ENCODE results near the gene DMAP1.

GRCh38 chr1:44222397-44223186 is 9.3 kb downstream of the DMAP1 start:
- TF ChIP-seq EP300 (IDR thresholded peaks at IDR 0.05; ENCODE audit: borderline replicate concordance) (no peak), TAF1 (IDR thresholded peaks at IDR 0.05; ENCODE audit: low read depth) (no peak), CEBPB (IDR thresholded peaks at IDR 0.05) (no peak), FOXM1 (IDR thresholded peaks at IDR 0.05; ENCODE audit: borderline replicate concordance, low read depth) (no peak), TCF12 (IDR thresholded peaks at IDR 0.05; ENCODE audit: low read depth) (no peak), NFIC (IDR thresholded peaks at IDR 0.05) (no peak), RAD21 (IDR thresholded peaks at IDR 0.05; ENCODE audit: low read depth) (no peak), YY1 (IDR thresholded peaks at IDR 0.05; ENCODE audit: low read depth) (no peak)
- TF ChIP-seq, protein P1, sequence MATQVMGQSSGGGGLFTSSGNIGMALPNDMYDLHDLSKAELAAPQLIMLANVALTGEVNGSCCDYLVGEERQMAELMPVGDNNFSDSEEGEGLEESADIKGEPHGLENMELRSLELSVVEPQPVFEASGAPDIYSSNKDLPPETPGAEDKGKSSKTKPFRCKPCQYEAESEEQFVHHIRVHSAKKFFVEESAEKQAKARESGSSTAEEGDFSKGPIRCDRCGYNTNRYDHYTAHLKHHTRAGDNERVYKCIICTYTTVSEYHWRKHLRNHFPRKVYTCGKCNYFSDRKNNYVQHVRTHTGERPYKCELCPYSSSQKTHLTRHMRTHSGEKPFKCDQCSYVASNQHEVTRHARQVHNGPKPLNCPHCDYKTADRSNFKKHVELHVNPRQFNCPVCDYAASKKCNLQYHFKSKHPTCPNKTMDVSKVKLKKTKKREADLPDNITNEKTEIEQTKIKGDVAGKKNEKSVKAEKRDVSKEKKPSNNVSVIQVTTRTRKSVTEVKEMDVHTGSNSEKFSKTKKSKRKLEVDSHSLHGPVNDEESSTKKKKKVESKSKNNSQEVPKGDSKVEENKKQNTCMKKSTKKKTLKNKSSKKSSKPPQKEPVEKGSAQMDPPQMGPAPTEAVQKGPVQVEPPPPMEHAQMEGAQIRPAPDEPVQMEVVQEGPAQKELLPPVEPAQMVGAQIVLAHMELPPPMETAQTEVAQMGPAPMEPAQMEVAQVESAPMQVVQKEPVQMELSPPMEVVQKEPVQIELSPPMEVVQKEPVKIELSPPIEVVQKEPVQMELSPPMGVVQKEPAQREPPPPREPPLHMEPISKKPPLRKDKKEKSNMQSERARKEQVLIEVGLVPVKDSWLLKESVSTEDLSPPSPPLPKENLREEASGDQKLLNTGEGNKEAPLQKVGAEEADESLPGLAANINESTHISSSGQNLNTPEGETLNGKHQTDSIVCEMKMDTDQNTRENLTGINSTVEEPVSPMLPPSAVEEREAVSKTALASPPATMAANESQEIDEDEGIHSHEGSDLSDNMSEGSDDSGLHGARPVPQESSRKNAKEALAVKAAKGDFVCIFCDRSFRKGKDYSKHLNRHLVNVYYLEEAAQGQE (IDR thresholded peaks at IDR 0.05; ENCODE audit: low read depth), result no peak
